Right lobe of liver (tissue), 6 donors: ENCODE measurements around the gene NCOA3. TPM values are rescaled to one million over a fixed set of nuclear protein-coding genes. Genes with fewer than 3 reads are reported as not detected.

ENCODE experiments used
- ATAC-seq, 4 donors: fragments of 200-7000 bp; cut with Tn5 transposase; one replicate each; pipeline ENCODE4 v1.9.1; 2020; ENCODE audit warnings: mild to moderate bottlenecking in 4 of 4, moderate library complexity in 4 of 4
- DNase-seq, 3 donors: peaks; one replicate each; pipeline ENCODE4 v3.0.0-alpha.2; 2020
- H3K27ac ChIP-seq, 3 donors: fragments of 200-600 bp; one replicate each; pipeline ENCODE4 v1.8.0; 2022
- H3K27me3 ChIP-seq, 2 donors: fragments of 200-600 bp; one replicate each; pipeline ENCODE4 v1.8.0; 2022
- H3K36me3 ChIP-seq, 4 donors: fragments of 200-600 bp; sonication (generic) in 1 of 4; one replicate each; pipeline versions ENCODE4 v1.5.1 to v1.8.0; 2017 to 2022; ENCODE audit warnings: control low read depth in 1 of 4
- H3K4me1 ChIP-seq, 4 donors: fragments of 200-600 bp; sonication (generic) in 1 of 4; one replicate each; pipeline versions ENCODE4 v1.5.1 to v1.8.0; 2017 to 2022; ENCODE audit warnings: control low read depth in 1 of 4
- H3K4me3 ChIP-seq, 3 donors: fragments of 200-600 bp; one replicate each; pipeline ENCODE4 v1.8.0; 2022
- H3K9me3 ChIP-seq, 4 donors: fragments of 200-600 bp; sonication (generic) in 1 of 4; one replicate each; pipeline versions ENCODE4 v1.5.1 to v1.8.0; 2017 to 2022; ENCODE audit warnings: control low read depth in 1 of 4
- CTCF ChIP-seq, 4 donors: fragments of 200-600 bp in 3 of 4; fragments of 450-650 bp in 1 of 4; IDR thresholded peaks; one replicate each; pipeline versions ENCODE4 v1.5.1 to v1.8.0; 2016 to 2022; ENCODE audit warnings: antibody characterized with exemption in 4 of 4, mild to moderate bottlenecking in 2 of 4
- POLR2A ChIP-seq: fragments of 450-650 bp; IDR thresholded peaks from one replicate; pipeline ENCODE4 v1.6.1; 2017; ENCODE audit warnings: antibody characterized with exemption, mild to moderate bottlenecking
- WGBS: methylation state at CpG from one replicate; pipeline ENCODE4 v1.1.6; 2018; ENCODE audit warnings: low coverage, low lambda C conversion rate; ENCODE audit not compliant: insufficient coverage; ENCODE audit errors: missing lambda C conversion rate; 5-methylcytosine and 5-hydroxymethylcytosine counted together
- intact Hi-C, 2 donors: fragments of 100-400 bp; cut with DNase I; formaldehyde crosslinking; loops; one replicate each; pipeline versions ENCODE4 v1.11.2 to v1.14.1; 2022
- small RNA-seq, 2 experiments: library from RNA; depleted of rRNA; stranded (forward); fragments of <200 nt; gene quantifications; one replicate each; pipeline ENCODE3, GENCODE V24; 2016
- total RNA-seq, 6 experiments: library from RNA; depleted of rRNA in 2 of 6; stranded (reverse); fragments of >200 nt in 2 of 6; fragmentation: NEBNext Ultra II Directional in 3 of 6; extraction: Animal tissue kit (Norgen Biotek cat#: 25700) in 3 of 6; gene quantifications; one replicate each; pipeline versions ENCODE4 v1.1.0 to v1.2.4, GENCODE V29; 2016 to 2023
- donor health status: DM: no; HTN: yes; CAD: no.
- donor health status: DM: no; HTN: no; CAD: no.
- donor health status: DM: no; HTN: no; CAD: no.
- donor health status: DM: no; HTN: yes; CAD: no.
- donor health status: DM: no; HTN: yes; CAD: no.

The NCOA3 gene
- total RNA-seq, 6 experiments from 2014 or later, result 11.2 to 15.1 (median 13.8) TPM

- ATAC-seq, result no peak
- Histone ChIP-seq H3K4me1 (peaks cover 0 to 8% (median under 1%) of the 10 kb centered on the region in 4 donors), H3K4me3 (no peak overlapping the region), H3K9me3 (no peaks in the 10 kb centered on the region), H3K27ac (no peak overlapping the region), H3K36me3 (no peaks in the 10 kb centered on the region), H3K27me3 (no peaks in the 10 kb centered on the region)
- intact Hi-C loops, result no loop called here
- no peak for TF ChIP-seq CTCF (IDR thresholded peaks at IDR 0.05)
- no peak for TF ChIP-seq POLR2A
- WGBS, result 94% methylated on average over 6 of the region's 7 CpGs
- no peak for DNase-seq
These were observed 203.8 kb downstream of the NCOA3 start for GRCh38 chr20:47705497-47705856.

GRCh38 chr20:47706345-47706744 lies 204.7 kb downstream of the NCOA3 start:
- no peaks in the 10 kb centered on the region for H3K36me3 ChIP-seq
- 100% methylated on average over 3 of the region's 5 CpGs for WGBS
- no peaks in the 10 kb centered on the region for H3K9me3 ChIP-seq
- peaks cover 0 to 15% (median 5%) of the 10 kb centered on the region in 4 donors for H3K4me1 ChIP-seq
- no peak for DNase-seq
- no peak overlapping the region for H3K27ac ChIP-seq
- ATAC-seq, result no peak
- no peak overlapping the region for H3K4me3 ChIP-seq
- intact Hi-C loops, result no loop called here
- no peaks in the 10 kb centered on the region for H3K27me3 ChIP-seq
- TF ChIP-seq POLR2A (no peak), CTCF (IDR thresholded peaks at IDR 0.05) (no peak)

Small RNA genes lying within 50 kb of the gene (small RNA-seq; reads per million reads assigned to genes)
- gene RNU6-497P, result 0 reads per million in 2 experiments
- gene RNU6-563P, result 0 reads per million in 2 experiments

Other genes with a start within 250 kb of the NCOA3 start
- gene ZMYND8, start 145.2 kb upstream of the NCOA3 start, total RNA-seq, result 10 to 100 TPM in 5 of 6 experiments, 1 to 10 TPM in 1; 7.8 to 25.7 (median 13.8) TPM